T-helper 22 cell (primary cell): ENCODE data around the gene PPIL6.

ENCODE experiments used
- DNase-seq: peaks from one replicate; pipeline ENCODE4 v3.0.0-alpha.2; 2020; ENCODE audit warnings: low read depth

Gene PPIL6

GRCh38 chr6:109362102-109362884 is 78.1 kb downstream of the PPIL6 start:
- no peak for DNase-seq

GRCh38 chr6:109360791-109361190 is 79.6 kb downstream of the PPIL6 start:
- DNase-seq = no peak

DNA sequence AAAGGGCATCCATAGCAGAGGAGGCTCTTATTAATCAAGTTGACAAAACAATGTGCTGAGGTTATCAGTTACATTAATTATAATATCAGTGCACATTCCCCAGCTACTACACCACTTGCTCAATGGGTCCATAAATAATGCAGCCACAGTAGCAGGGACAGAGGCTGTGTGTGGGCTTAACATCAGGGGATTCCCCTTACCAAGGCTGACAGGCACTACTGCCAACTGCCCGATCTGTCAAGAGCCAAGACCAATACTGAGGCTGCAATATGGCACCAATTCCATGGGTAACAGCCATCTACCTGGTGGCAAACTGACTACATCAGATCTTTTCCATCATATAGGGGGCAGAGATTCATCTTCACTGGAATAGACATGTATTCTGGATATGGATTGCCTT is 80.1 kb downstream of the PPIL6 start:
- no peak for DNase-seq

DNA sequence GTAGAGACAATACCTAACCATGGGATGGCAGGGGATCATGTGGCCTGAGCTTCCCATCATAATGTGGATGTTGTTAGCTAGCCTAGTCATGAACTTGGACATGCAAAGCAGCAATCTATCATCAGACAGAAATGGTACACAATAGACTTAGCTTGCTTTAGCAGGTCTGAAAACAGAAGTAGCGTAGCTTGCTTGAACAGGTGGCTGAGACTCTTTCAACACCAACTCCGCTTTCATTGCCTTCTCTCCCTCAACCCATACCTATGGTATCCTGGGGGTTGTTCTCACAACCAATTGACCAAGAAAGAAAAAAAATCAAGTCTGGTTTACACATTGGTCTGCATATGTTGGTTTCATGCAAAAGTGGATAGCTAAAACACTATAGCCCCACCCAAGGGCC is 81.2 kb downstream of the PPIL6 start:
- DNase-seq = no peak

GRCh38 chr6:109358204-109358603 is 82.2 kb downstream of the PPIL6 start:
- DNase-seq = no peak

DNA sequence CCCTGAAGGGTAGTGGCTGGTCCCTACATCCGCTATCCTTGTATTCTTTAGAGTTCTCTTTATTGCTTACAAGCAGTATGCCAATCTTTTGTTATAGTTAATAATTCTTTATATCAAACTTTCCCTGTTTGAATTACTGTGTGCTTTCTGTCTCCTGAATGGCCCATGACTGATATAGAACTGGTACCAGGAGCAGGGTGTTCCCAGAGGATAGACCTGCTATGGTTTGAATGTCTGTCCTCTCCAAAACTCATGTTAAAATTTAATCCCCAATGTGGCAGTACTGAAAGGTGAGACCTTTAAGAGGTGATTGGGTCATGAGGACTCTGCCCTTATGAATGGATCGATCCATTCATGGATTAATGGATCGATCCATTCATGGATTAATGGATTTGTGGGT is 84.2 kb downstream of the PPIL6 start:
- no peak for DNase-seq

- no peak for DNase-seq
Observed at GRCh38 chr6:109351231-109352130, 88.9 kb downstream of the PPIL6 start.

GRCh38 chr6:109349419-109349987 is 90.9 kb downstream of the PPIL6 start:
- DNase-seq = no peak

- no peak for DNase-seq
Observed at GRCh38 chr6:109348226-109348625, 92.2 kb downstream of the PPIL6 start.

DNA sequence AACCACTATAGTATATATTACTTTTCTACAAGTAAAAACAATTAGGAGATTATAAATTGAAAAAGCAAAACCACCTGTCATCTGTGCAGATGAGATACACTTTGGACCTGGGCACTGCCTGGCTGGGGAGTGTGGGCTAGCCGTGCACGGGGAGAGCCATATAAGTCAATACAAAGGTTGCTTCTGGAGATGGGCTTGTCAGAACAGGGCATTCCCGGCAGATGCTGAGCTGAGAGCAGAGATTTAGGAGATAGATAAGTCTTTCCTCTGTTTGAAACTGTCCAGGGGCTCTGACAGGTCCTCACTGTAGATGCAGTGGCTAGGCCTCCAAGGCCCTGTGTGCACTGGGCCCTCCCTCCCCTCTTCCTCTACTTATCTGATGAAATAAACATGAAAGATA is 92.6 kb downstream of the PPIL6 start:
- DNase-seq = no peak

- no peak for DNase-seq
Observed at GRCh38 chr6:109345986-109346385, 94.4 kb downstream of the PPIL6 start.

- DNase-seq = no peak
Observed at GRCh38 chr6:109344226-109344625, 96.2 kb downstream of the PPIL6 start.

DNA sequence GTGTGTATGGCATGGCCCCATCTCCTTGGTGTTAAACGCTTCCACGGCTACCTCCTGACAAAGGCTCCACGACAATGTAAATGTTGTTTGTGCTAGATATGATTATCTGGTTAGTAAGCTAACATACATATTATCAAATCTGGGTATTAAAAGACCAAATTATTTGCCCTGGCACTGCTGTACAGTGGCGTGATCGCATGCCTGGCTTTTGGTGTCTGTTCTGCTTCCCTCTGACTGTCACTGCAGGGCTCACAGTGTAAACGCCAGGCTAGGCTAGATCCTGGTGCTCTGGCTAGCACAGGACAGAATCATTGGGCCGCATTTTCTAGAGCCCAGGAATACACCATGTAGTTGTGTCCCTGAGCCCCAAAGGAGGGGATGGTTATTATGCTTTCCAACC is 96.9 kb downstream of the PPIL6 start:
- no peak for DNase-seq

- DNase-seq = no peak
Observed at GRCh38 chr6:109342911-109343310, 97.5 kb downstream of the PPIL6 start.

GRCh38 chr6:109342506-109342905 is 97.9 kb downstream of the PPIL6 start:
- no peak for DNase-seq

GRCh38 chr6:109340811-109341210 is 99.6 kb downstream of the PPIL6 start:
- no peak for DNase-seq
